Coronary artery (tissue), 2 donors: ENCODE measurements around the gene CNPY1.
"Not testable (repeated sequence)": the region's sequence is repeated elsewhere in the genome, so short reads cannot be mapped to it uniquely, and the experiment has no call there.

Experiments
- DNase-seq: peaks from one replicate; pipeline ENCODE4 v3.0.0-alpha.2; 2017; ENCODE audit warnings: low spot score
- H3K27ac ChIP-seq, 2 donors: fragments of 200-600 bp; sonication (generic); one replicate each; pipeline ENCODE4 v1.5.1; 2016 to 2019
- H3K4me3 ChIP-seq: fragments of 200-600 bp; sonication (generic); 2 replicates; pipeline ENCODE4 v1.5.1; 2016; ENCODE audit warnings: mild to moderate bottlenecking, moderate library complexity
- CTCF ChIP-seq: fragments of 200-600 bp; sonication (generic); IDR thresholded peaks from one replicate; pipeline ENCODE4 v1.5.1; 2019; ENCODE audit warnings: antibody characterized with exemption

Gene CNPY1

GRCh38 chr7:155546449-155546848, at the start of gene CNPY1:
CNPY1 (minus strand) TSS chr7:155546559; CDS start chr7:155545929, 630 bp downstream.
- DNase-seq, H3K4me3 ChIP-seq, H3K27ac ChIP-seq: not testable (repeated sequence)

DNA sequence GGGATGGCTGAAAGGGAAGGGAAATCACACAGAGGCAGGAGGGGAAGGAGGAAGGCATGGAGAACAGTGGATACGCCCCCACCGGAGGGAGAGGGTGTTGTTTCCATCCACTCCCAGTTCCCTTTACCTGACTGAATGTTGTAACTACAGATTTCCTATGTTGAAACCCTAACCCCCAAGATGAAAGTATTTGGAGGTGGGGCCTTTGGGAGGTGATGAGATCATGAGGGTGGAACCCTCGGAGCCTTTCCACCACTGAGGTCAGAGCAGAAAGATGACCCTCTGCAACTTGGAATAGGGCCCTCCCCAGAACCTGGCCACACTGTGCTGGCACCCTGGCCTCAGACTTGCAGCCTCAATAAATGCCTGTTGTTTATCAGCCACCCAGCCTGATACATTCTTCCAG, 48.6 kb upstream of the CNPY1 start:
- Histone ChIP-seq H3K27ac (no peak overlapping the region), H3K4me3 (no peak overlapping the region)
- peak; percentile 47 for DNase-seq
- TF ChIP-seq CTCF, result no peak

GRCh38 chr7:155594163-155594732, 47.9 kb upstream of the CNPY1 start:
- H3K4me3 ChIP-seq, result no peak overlapping the region
- DNase-seq, result peak; percentile 62
- TF ChIP-seq CTCF, result no peak
- no peak overlapping the region for H3K27ac ChIP-seq

- H3K27ac ChIP-seq, result no peak overlapping the region
- peak; percentile 61 for DNase-seq
- TF ChIP-seq CTCF, result no peak
- H3K4me3 ChIP-seq, result no peak overlapping the region
These were observed 47.3 kb upstream of the CNPY1 start for GRCh38 chr7:155593461-155594162.

DNA sequence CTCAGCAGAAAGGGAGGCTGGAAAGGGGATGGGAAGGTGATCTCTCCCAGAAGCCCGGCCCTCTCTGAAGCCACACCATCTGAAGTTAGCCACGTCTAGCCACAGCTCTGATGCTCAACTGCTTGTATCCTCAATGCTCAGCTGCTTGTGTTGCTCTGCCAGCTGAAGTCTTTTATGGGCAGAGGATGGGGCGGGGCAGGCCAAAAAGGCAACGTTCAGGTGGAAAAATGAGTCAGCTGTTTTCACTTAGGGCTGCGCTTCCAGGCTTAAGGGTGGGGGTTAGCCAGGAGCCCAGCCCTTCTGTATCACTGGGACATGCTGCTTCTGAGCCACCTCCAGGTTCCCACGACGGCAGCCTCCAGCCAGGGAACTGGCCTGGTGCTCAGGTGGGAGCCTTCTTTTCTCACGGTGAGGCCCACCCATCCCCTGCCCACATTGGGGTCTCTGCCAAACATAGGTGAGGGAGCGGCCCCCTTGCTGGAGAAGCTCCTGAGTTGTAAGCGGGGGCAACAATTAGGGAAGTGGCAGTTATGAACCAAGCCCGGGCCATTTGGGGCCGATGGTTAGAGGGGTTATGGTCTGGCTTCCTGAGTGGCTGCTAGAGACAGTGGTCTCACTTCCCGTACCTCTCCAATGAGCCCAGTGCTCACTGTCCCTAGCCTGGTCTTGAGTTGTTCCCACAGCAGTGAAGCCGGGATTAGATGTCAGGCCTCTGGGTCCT, 44.9 kb upstream of the CNPY1 start:
- Histone ChIP-seq H3K27ac (no peak overlapping the region), H3K4me3 (no peak overlapping the region)
- no peak for TF ChIP-seq CTCF
- DNase-seq, result no peak

- Histone ChIP-seq H3K27ac (no peak overlapping the region), H3K4me3 (no peak overlapping the region)
- no peak for TF ChIP-seq CTCF
- DNase-seq, result no peak
These were observed 44.1 kb upstream of the CNPY1 start for GRCh38 chr7:155590215-155591018.
